ENCODE measurements around the gene SNX20.

The SNX20 gene

GRCh38 chr16:50653633-50654519 lies 27.2 kb downstream of the SNX20 start:
- DNase-seq, result no peak

GRCh38 chr16:50652836-50653425 lies 28.2 kb downstream of the SNX20 start:
- no peak for DNase-seq

GRCh38 chr16:50651835-50652438 lies 29.2 kb downstream of the SNX20 start:
- no peak for DNase-seq

GRCh38 chr16:50646345-50646744 lies 34.8 kb downstream of the SNX20 start:
- DNase-seq, result no peak

GRCh38 chr16:50645563-50646220 lies 35.4 kb downstream of the SNX20 start:
- no peak for DNase-seq

- DNase-seq, result no peak
These were observed 36.4 kb downstream of the SNX20 start for GRCh38 chr16:50644729-50645128.

- no peak for DNase-seq
These were observed 36.9 kb downstream of the SNX20 start for GRCh38 chr16:50644245-50644644.

GRCh38 chr16:50643192-50643591 lies 37.9 kb downstream of the SNX20 start:
- DNase-seq, result no peak

GRCh38 chr16:50642349-50642748 lies 38.8 kb downstream of the SNX20 start:
- DNase-seq, result no peak

- DNase-seq, result no peak
These were observed 39.3 kb downstream of the SNX20 start for GRCh38 chr16:50641818-50642187.

GRCh38 chr16:50640919-50641817 lies 39.9 kb downstream of the SNX20 start:
- no peak for DNase-seq

- no peak for DNase-seq
These were observed 40.7 kb downstream of the SNX20 start for GRCh38 chr16:50640391-50640790.

- no peak for DNase-seq
These were observed 42.1 kb downstream of the SNX20 start for GRCh38 chr16:50638816-50639670.

GRCh38 chr16:50637716-50638602 lies 43.2 kb downstream of the SNX20 start:
- DNase-seq, result no peak

GRCh38 chr16:50636753-50637374 lies 44.2 kb downstream of the SNX20 start:
- no peak for DNase-seq

GRCh38 chr16:50635505-50636392 lies 45.4 kb downstream of the SNX20 start:
- DNase-seq, result no peak

GRCh38 chr16:50634947-50635346 lies 46.2 kb downstream of the SNX20 start:
- DNase-seq, result no peak

- DNase-seq, result no peak
These were observed 47.0 kb downstream of the SNX20 start for GRCh38 chr16:50634090-50634489.
